Liver (tissue), 3 donors: Measurements from ENCODE around the gene COL27A1.

Experiments
- CTCF ChIP-seq: fragments of 150-350 bp; IDR thresholded peaks from 2 replicates; pipeline ENCODE4 v1.5.1; 2017; ENCODE audit warnings: improper control_type of control experiment, low read depth, low read length; ENCODE audit not compliant: missing input control
- FOXA1 ChIP-seq: IDR thresholded peaks from 2 replicates; pipeline ENCODE4 v1.6.1; 2016; ENCODE audit warnings: antibody characterized with exemption
- GABPA ChIP-seq, 2 donors: IDR thresholded peaks in 1 of 2; conservative IDR thresholded peaks in 1 of 2; 2 replicates each; pipeline ENCODE4 v1.6.1; 2016; ENCODE audit warnings: antibody characterized with exemption in 2 of 2, mild to moderate bottlenecking in 1 of 2, moderate library complexity in 1 of 2
- REST ChIP-seq: IDR thresholded peaks from 2 replicates; pipeline ENCODE4 v1.6.1; 2016; ENCODE audit warnings: antibody characterized with exemption, mild to moderate bottlenecking
- RXRA ChIP-seq, 2 donors: IDR thresholded peaks; 2 replicates each; pipeline ENCODE4 v1.6.1; 2017 to 2018; ENCODE audit warnings: antibody characterized with exemption in 2 of 2, mild to moderate bottlenecking in 1 of 2
- donor health status: healthy.
- donor health status: healthy.

DNA sequence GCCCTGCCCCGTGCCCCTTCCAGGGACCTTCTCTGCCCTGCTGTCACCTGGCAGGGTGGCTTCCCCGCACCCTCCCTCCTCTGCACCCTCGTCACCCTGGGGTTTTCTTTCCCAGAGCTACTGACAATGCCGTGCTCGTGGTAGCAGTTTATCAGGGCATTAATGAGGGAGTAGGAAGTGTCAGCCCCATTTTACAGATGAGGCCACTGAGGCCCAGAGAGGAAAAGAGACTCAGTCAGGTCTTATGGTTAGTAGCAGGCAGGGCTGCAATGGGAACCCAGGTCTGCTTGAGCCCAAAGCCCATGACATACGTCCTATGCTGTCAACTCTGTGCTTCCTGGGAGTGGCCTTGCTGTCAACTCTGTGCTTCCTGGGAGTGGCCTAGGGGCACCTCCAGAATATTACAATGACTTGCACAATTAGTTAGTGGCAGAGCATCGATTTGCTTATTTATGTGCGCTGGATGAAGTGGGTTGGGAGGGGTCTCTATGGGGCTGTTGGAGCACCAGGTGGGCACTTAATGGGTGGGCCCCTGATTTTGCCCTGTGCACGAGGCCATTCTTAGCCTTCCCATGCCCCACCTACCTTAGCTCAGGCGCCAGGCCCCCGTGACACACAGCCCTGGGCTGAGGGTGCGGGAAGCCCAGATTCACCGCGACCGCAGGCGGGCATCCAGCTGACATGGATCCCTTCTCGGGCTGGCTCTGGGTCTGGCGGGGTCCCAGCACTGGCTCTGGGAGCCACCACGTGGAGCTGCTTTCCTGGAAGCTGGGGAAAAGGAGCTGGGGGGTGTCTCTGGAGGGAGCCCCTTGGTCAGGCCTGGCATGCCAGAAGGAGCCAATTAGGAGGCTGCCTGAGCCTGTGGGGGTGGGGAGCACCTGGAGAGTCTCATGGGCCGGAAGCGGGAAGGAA, 85.6 kb downstream of the COL27A1 start:
- TF ChIP-seq CTCF (no peak), REST (no peak), GABPA (IDR thresholded peaks at IDR 0.05 in 1 of 2, conservative IDR thresholded peaks at IDR 0.05 in 1 of 2) (no peak), FOXA1 (no peak), RXRA (IDR thresholded peaks at IDR 0.05) (no peak)
